Upper lobe of right lung (tissue), 1 donor: ENCODE results near the gene HRH3. TPM values are rescaled to one million over a fixed set of nuclear protein-coding genes. Genes with fewer than 3 reads are reported as not detected.

Experiments
- ATAC-seq: fragments of 200-7000 bp; cut with Tn5 transposase; one replicate; pipeline ENCODE4 v1.9.1; 2020; ENCODE audit warnings: mild to moderate bottlenecking, moderate library complexity
- DNase-seq: peaks from one replicate; pipeline ENCODE4 v3.0.0-alpha.2; 2020
- H3K27ac ChIP-seq: fragments of 200-600 bp; one replicate; pipeline ENCODE4 v1.8.0; 2022
- H3K27me3 ChIP-seq: fragments of 200-600 bp; one replicate; pipeline ENCODE4 v1.8.0; 2022; ENCODE audit warnings: mild to moderate bottlenecking
- H3K36me3 ChIP-seq: fragments of 200-600 bp; one replicate; pipeline ENCODE4 v1.8.0; 2022
- H3K4me1 ChIP-seq: fragments of 200-600 bp; one replicate; pipeline ENCODE4 v1.8.0; 2022
- H3K4me3 ChIP-seq: fragments of 200-600 bp; one replicate; pipeline ENCODE4 v1.8.0; 2022; ENCODE audit warnings: mild to moderate bottlenecking
- H3K9me3 ChIP-seq: fragments of 200-600 bp; one replicate; pipeline ENCODE4 v1.8.0; 2022
- CTCF ChIP-seq: fragments of 200-600 bp; IDR thresholded peaks from one replicate; pipeline ENCODE4 v1.8.0; 2022; ENCODE audit warnings: antibody characterized with exemption
- intact Hi-C: fragments of 100-400 bp; cut with DNase I; formaldehyde crosslinking; loops from one replicate; pipeline ENCODE4 v1.11.0; 2022
- total RNA-seq: library from RNA; stranded (reverse); fragmentation: NEBNext Ultra II Directional; extraction: Animal tissue kit (Norgen Biotek cat#: 25700); gene quantifications from one replicate; pipeline ENCODE4 v1.2.1, GENCODE V29; 2021
- donor health status: DM: no; HTN: yes; CAD: no; lungs with severe emphysema.

HRH3 gene
- total RNA-seq, 1 donor from 2014 or later: not detected

DNA sequence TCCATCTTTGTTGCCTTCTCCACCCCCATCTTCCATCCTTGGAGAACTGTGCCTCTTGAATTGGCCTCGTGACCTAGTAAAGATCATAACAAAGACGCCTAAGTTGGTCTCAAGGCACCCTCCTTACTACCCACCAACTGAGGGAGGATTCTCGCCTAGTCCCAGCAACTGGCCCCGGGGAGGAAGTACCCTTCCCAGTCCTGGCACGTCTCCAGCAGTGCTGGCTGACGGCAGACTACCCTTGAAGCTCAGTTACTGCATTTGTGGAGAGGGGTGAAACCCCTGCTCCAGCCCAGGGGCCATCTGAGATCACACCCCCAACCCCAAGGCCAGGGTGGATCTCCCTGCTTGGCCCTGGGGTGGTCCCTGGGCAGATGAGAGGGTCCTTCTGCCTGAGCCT is 16.1 kb upstream of the HRH3 start:
- DNase-seq: no peak
- Histone ChIP-seq H3K9me3 (no peaks in the 10 kb centered on the region), H3K36me3 (no peaks in the 10 kb centered on the region), H3K27me3 (no peaks in the 10 kb centered on the region), H3K4me1 (peaks cover 14% of the 10 kb centered on the region), H3K4me3 (no peak overlapping the region), H3K27ac (no peak overlapping the region)
- no peak for ATAC-seq
- TF ChIP-seq CTCF: no peak
- intact Hi-C loops: no loop called here

GRCh38 chr20:62235777-62236157 is 15.7 kb upstream of the HRH3 start:
- TF ChIP-seq CTCF: no peak
- Histone ChIP-seq H3K27me3 (no peaks in the 10 kb centered on the region), H3K27ac (no peak overlapping the region), H3K4me1 (peaks cover 12% of the 10 kb centered on the region), H3K36me3 (no peaks in the 10 kb centered on the region), H3K9me3 (no peaks in the 10 kb centered on the region), H3K4me3 (no peak overlapping the region)
- intact Hi-C loops: no loop called here
- DNase-seq (no peak), ATAC-seq (no peak)

DNA sequence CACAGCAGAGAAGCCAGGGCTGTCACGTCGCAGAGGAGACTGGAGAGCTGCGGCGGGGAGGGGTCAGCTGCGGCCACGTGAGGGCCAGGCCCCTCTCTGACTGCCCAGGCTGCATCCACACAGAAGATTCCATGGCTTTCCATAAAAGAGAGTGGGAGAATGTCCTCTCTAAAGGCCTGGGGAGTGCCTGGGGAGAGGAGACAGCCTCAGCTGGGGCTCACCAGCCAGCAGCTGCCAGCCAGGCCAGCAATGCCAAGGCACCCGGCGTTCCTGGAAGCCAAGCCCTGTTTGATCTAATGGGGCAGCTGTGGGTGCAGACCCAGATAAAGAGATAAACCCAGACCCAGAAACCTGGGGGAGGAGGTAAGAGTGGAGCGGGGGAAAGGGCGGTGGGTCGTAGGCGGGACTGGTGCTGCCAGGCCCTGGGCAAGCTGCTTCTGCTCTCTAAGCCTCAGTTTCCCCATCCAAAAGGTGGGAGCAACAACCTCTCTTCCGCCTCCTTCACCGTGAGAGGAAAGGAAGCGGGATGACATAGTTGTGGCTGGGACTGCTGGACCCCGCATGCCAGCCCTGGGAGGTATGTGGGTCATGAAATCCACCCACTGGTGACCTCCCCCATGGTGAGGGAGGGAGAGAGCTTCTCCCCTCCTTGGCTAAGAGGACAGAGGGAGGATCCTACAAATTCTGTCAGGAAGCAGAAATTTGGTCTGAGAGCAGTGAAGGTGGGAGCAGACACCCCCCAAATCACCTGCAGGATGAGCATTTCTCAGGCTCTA is 15.1 kb upstream of the HRH3 start:
- intact Hi-C loops: no loop called here
- Histone ChIP-seq H3K36me3 (no peaks in the 10 kb centered on the region), H3K27ac (no peak overlapping the region), H3K4me1 (peaks cover 10% of the 10 kb centered on the region), H3K27me3 (no peaks in the 10 kb centered on the region), H3K4me3 (no peak overlapping the region), H3K9me3 (no peaks in the 10 kb centered on the region)
- TF ChIP-seq CTCF: no peak
- ATAC-seq (no peak), DNase-seq (no peak)

GRCh38 chr20:62234339-62234738 is 14.3 kb upstream of the HRH3 start:
- intact Hi-C loops: no loop called here
- H3K27me3 ChIP-seq: no peaks in the 10 kb centered on the region
- DNase-seq (peak; percentile 77), ATAC-seq (no peak)
- H3K4me3 ChIP-seq: no peak overlapping the region
- no peaks in the 10 kb centered on the region for H3K9me3 ChIP-seq
- no peaks in the 10 kb centered on the region for H3K36me3 ChIP-seq
- peaks cover 2% of the 10 kb centered on the region for H3K4me1 ChIP-seq
- no peak overlapping the region for H3K27ac ChIP-seq
- no peak for TF ChIP-seq CTCF

DNA sequence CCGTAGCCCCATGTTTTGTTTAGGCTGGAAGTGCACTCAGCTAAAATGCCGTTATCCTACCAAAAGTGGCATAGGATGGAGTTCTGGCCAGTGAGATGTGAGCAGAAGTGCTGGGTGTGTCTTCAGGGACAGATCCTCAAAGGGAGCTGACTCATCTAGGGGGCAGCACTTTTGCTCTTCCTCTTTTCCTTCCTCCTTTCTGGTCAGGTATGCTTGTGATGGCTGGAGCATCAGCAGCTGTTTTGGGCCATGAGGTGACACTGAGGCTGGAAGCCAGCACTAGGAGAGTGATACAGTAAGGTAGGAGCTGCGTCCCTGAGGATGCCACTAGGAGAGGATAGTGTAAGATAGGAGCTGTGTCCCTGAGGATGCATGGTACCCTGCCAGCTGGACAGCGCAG is 13.6 kb upstream of the HRH3 start:
- H3K27ac ChIP-seq: no peak overlapping the region
- H3K9me3 ChIP-seq: no peaks in the 10 kb centered on the region
- ATAC-seq (no peak), DNase-seq (no peak)
- TF ChIP-seq CTCF: no peak
- H3K4me3 ChIP-seq: no peak overlapping the region
- no peaks in the 10 kb centered on the region for H3K36me3 ChIP-seq
- intact Hi-C loops: no loop called here
- no peaks in the 10 kb centered on the region for H3K27me3 ChIP-seq
- no peaks in the 10 kb centered on the region for H3K4me1 ChIP-seq
